DMS53 treated with DMSO at 0.1 percent for 48 hours (cell line): ENCODE data around the gene PLD1.

ENCODE experiments used
- DNase-seq: peaks from one replicate; lab custom pipeline; 2025; ENCODE audit not compliant: unreplicated experiment; lab: John Stamatoyannopoulos, UW

Gene PLD1

DNA sequence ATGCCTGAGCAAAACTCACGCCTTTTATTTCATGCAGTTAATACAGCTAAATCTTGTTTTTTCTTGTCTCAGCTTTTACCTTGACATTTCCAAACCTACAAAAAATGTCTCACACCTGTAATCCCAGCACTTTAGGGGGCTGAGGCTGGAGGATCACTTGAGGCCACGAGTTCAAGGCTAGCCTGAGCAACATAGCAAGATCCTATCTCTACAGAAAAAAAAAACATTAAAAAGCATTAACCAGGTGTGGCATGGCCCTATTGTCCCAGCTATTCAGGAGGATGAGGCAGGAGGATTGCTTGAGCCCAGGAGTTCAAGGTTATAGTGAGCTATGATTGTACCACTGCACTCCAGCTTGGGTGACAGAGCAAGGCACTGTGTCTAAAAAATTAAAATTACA, 29.0 kb upstream of the PLD1 start:
- DNase-seq: no peak

- DNase-seq: no peak
Measured at GRCh38 chr3:171838218-171838720, 28.0 kb upstream of the PLD1 start.

GRCh38 chr3:171837698-171838097, 27.4 kb upstream of the PLD1 start:
- no peak for DNase-seq

- no peak for DNase-seq
Measured at GRCh38 chr3:171836855-171837254, 26.6 kb upstream of the PLD1 start.

DNA sequence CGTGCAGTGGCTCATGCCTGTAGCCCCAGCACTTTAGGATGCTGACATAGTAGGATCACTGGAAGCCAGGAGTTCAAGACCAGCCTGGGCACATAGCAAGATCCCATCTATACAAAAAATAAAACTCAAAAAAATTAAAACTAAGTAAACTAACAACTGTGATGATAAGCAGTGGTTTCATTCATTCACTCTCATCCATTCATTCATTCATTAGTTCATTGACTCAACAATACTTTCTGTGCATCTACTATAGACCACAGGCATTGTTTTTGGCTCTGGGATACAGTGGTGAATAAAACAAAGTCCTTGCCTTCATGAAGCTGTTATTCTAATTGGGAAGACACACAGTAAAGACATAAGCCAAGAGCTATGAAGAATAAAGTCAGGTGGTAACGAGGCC, 25.3 kb upstream of the PLD1 start:
- no peak for DNase-seq

DNA sequence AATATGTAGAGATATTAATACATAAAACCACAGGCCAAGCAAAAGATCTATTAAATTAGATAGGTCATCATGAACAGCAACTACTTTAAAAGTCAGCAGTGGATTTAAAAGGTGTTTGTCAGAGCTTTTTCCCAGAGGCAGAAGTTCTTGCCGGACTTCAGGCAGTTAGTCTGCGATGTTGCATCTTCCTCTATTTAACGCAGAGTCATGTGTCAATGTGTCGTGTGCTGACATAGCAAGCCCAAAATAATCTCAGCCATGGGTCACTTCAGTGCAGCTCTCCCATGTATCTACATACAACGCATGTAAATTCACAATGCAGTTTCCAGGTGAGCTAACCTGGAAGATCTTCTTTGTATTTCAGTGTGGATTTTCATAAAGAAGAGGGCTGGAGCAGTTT, 24.8 kb upstream of the PLD1 start:
- no peak for DNase-seq

GRCh38 chr3:171834461-171834801, 24.1 kb upstream of the PLD1 start:
- DNase-seq: no peak

GRCh38 chr3:171833789-171834460, 23.6 kb upstream of the PLD1 start:
- DNase-seq: peak; percentile 26

- DNase-seq: no peak
Measured at GRCh38 chr3:171832989-171833388, 22.7 kb upstream of the PLD1 start.

DNA sequence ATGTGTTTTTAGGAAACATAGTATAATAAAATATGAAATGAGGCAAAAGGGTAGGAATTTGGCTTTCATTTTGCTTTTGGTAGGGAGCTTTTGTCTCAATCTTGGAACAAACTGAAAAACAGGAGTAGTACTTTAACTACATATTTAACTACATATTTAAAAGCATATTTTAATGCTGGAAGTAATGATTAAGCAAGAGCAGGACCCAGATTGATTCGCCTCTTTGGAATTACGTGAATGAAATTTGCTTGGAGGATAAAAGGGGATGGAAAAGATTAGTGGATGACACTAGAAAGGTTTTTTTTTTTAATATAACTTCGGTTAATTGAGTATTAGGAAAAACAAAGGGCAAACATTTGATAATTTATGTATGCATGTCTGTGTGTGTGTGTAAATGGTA, 21.7 kb upstream of the PLD1 start:
- DNase-seq: no peak

- no peak for DNase-seq
Measured at GRCh38 chr3:171830518-171830875, 20.2 kb upstream of the PLD1 start.

DNA sequence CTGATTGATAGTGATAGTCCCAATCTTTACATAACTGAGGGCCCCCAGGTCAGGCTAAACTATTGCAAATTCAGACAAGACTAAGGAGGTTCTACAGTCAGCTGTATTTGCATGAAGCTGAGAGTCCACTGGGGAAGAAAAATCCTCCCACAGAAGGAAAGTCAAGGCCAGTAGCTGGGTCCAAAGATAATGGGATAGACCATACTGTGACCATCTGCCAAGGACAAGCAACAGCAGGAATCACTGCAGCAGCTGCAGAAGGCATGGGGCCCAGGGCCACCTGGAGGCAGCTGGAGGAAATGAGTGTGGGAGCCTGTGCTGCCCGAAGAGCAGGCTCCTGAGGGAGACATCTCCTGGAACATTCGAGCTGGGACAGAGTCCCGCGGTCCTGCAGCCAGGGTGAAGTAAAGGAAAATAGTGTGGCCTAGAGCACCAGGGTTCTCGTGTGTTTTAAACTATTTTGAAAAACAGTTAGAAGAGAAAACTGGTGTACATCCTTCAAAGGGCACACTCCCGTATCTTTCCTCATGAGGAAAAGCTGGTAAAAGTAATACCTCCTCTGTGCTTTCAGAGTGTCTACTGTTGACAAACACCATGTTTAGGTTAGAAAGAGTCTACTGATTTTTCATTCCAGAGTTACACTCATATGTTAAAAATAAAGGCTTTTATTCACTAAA, 19.7 kb upstream of the PLD1 start:
- peak; percentile 70 for DNase-seq

GRCh38 chr3:171828902-171829770, 18.9 kb upstream of the PLD1 start:
- no peak for DNase-seq

- DNase-seq: no peak
Measured at GRCh38 chr3:171827836-171828458, 17.7 kb upstream of the PLD1 start.

DNA sequence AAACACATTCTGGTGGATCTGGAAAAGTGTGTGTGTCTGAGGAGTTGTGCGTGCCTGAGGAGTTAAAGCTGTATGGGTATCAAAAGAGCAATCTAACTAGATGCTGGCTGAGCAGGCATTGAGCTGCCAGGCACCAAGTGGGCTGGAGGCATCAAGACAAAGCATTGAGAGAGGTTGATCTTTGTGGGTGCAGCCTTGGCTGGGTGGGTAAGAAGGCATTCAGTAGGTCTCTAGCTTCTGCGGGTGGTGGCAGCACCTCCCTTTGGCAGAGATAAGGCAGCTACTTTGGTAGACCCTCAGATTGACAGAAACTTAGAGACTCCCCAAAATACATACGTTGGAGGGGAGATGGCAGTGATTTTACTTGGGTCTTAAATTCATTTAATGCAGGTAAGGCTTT, 17.1 kb upstream of the PLD1 start:
- no peak for DNase-seq

- no peak for DNase-seq
Measured at GRCh38 chr3:171825222-171825828, 15.0 kb upstream of the PLD1 start.

DNA sequence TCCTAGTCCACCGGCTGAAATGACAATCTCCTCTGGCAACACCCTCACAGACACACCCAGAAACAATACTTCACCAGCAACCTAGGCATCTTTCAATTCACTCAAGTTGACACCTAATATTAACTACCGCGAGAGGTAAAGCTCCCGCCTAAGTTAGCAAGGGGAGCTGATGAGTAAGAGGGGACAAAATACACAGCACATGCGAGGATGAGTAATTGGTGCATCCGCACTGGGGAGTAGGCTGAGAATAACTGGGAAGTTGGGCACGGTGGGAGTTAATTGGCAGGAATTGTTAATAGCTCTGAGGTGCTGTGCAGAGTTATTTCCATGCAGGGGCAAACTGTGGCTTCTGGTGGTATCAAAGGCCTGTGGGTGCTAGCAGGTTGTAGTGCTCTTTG, 14.5 kb upstream of the PLD1 start:
- no peak for DNase-seq

DNA sequence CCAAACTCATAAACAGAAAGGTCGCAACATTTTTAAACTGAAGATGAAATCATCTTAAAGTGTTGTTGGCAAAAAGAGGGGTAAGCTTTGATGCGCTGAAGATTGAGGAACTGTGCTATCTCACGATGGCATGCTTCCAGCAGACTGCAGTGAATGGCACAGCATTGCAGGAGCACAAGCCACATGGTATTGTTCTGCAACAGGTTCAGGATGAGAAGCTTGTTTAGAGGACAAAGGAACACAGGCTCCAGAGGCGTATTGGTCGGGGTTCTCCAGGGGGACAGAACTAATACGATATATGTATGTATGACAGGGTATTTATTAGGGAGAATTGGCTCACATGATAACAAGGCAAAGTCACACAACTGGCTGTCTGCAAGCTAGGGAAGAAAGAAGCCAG, 13.8 kb upstream of the PLD1 start:
- DNase-seq: no peak

- DNase-seq: no peak
Measured at GRCh38 chr3:171822431-171823106, 12.3 kb upstream of the PLD1 start.

DNA sequence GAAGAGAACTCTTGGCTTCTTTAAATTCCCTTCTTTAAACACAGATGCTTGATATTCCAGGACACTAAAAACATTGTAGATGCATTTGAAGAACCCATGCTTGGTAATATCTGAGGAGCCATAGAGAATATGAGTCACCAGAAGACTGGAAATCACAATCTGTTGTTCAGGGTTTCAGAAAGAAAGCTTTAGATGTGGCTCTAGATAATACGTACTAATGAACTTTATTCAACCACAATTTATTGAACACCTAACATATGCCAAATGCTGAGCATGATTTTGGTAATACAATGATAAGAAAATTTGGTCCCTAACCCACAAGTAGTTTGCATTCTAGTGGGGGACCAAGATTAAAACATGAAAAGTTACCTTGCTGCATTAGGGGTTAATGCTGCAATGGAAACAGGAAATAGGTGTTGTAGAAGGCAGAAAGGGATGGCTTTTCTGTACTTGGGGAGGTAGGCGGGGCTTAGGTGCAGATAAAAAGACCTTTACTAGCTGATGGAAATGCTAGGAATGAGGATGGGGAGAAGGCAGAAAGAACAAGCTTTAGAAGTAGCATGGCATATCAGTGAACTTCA, 11.6 kb upstream of the PLD1 start:
- no peak for DNase-seq
